NCI-H2196 (cell line): ENCODE measurements around the gene LIMCH1.
"Not testable (repeated sequence)": the region's sequence is repeated elsewhere in the genome, so short reads cannot be mapped to it uniquely, and the experiment has no call there.

ENCODE experiments used
- DNase-seq: peaks from one replicate; lab custom pipeline; 2025; ENCODE audit not compliant: unreplicated experiment; lab: John Stamatoyannopoulos, UW

LIMCH1 gene

GRCh38 chr4:41678086-41678816 is 140.3 kb downstream of the LIMCH1 start:
- DNase-seq = no peak

- no peak for DNase-seq
Observed at GRCh38 chr4:41678951-41679350, 141.0 kb downstream of the LIMCH1 start.

- DNase-seq = no peak
Observed at GRCh38 chr4:41679991-41680390, 142.0 kb downstream of the LIMCH1 start.

- no peak for DNase-seq
Observed at GRCh38 chr4:41681054-41681453, 143.1 kb downstream of the LIMCH1 start.

- no peak for DNase-seq
Observed at GRCh38 chr4:41683326-41683725, 145.4 kb downstream of the LIMCH1 start.

GRCh38 chr4:41686893-41687292 is 148.9 kb downstream of the LIMCH1 start:
- DNase-seq = no peak

GRCh38 chr4:41687971-41688370 is 150.0 kb downstream of the LIMCH1 start:
- DNase-seq = no peak

GRCh38 chr4:41692717-41693345 is 154.9 kb downstream of the LIMCH1 start:
- peak; percentile 36 for DNase-seq

- no peak for DNase-seq
Observed at GRCh38 chr4:41693629-41694028, 155.7 kb downstream of the LIMCH1 start.

GRCh38 chr4:41696131-41696530 is 158.2 kb downstream of the LIMCH1 start:
- DNase-seq = no peak

GRCh38 chr4:41696763-41697162 is 158.8 kb downstream of the LIMCH1 start:
- DNase-seq = no peak

GRCh38 chr4:41701983-41702382 is 164.0 kb downstream of the LIMCH1 start:
- no peak for DNase-seq

- DNase-seq = no peak
Observed at GRCh38 chr4:41702770-41703169, 164.8 kb downstream of the LIMCH1 start.

- no peak for DNase-seq
Observed at GRCh38 chr4:41703785-41704184, 165.8 kb downstream of the LIMCH1 start.

GRCh38 chr4:41709844-41710481 is 172.0 kb downstream of the LIMCH1 start:
- no peak for DNase-seq

GRCh38 chr4:41711654-41712053 is 173.7 kb downstream of the LIMCH1 start:
- DNase-seq = not testable (repeated sequence)

- no peak for DNase-seq
Observed at GRCh38 chr4:41712425-41712824, 174.5 kb downstream of the LIMCH1 start.

- no peak for DNase-seq
Observed at GRCh38 chr4:41713768-41714167, 175.8 kb downstream of the LIMCH1 start.

GRCh38 chr4:41714364-41715000 is 176.5 kb downstream of the LIMCH1 start:
- no peak for DNase-seq

- no peak for DNase-seq
Observed at GRCh38 chr4:41715155-41715554, 177.2 kb downstream of the LIMCH1 start.

- no peak for DNase-seq
Observed at GRCh38 chr4:41718907-41719306, 180.9 kb downstream of the LIMCH1 start.

- no peak for DNase-seq
Observed at GRCh38 chr4:41719417-41719816, 181.5 kb downstream of the LIMCH1 start.
